ENCODE data around the gene SUSD6. TPM values are rescaled to one million over a fixed set of nuclear protein-coding genes. Genes with fewer than 3 reads are reported as not detected.

Gene SUSD6
- total RNA-seq, 1 donor from 2014 or later: 13.7 TPM

- peak overlapping the region; percentile 7 for H3K4me3 Mint-ChIP-seq
- no peak for TF ChIP-seq CTCF (conservative IDR thresholded peaks at IDR 0.05)
- no peaks in the 10 kb centered on the region for H3K27me3 Mint-ChIP-seq (ENCODE audit: low read depth)
- H3K9me3 Mint-ChIP-seq: no peaks in the 10 kb centered on the region
- H3K4me1 Mint-ChIP-seq: peaks cover 39% of the 10 kb centered on the region
- H3K36me3 Mint-ChIP-seq (ENCODE audit: low read depth): no peaks in the 10 kb centered on the region
- peak overlapping the region; percentile 73 for H3K27ac Mint-ChIP-seq (ENCODE audit: unreplicated experiment)
- DNase-seq (ENCODE audit: low read depth, low spot score): peak; percentile 19
Measured at GRCh38 chr14:69688299-69688649, 76.9 kb downstream of the SUSD6 start.

DNA sequence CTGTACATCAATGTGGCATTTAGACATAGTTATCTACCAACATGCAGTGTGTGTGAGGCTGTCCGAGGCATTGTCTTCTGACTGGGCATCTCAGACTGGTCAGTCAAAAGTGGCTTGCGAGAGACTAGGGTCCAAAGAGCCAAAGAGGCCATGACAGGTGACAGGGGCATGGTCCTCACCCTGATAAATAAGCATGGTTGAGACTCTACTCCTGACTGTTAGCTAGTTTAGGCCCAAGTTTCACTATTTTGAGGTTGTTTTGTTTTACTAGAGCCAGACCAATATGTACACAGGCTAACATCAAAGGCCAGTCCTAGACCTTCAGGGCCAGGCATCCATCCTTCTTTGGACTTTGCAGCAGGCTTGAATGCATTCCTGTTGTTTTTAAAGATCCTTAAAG, 78.6 kb downstream of the SUSD6 start:
- no peak overlapping the region for H3K27ac Mint-ChIP-seq (ENCODE audit: unreplicated experiment)
- H3K9me3 Mint-ChIP-seq: no peaks in the 10 kb centered on the region
- no peak overlapping the region for H3K4me3 Mint-ChIP-seq

GRCh38 chr14:69692594-69692993, 81.2 kb downstream of the SUSD6 start:
- H3K36me3 Mint-ChIP-seq (ENCODE audit: low read depth): no peaks in the 10 kb centered on the region

More for the DNA sequence above, 78.6 kb downstream of the SUSD6 start:
- Mint-ChIP-seq H3K36me3 (ENCODE audit: low read depth) (no peaks in the 10 kb centered on the region), H3K4me1 (peaks cover 55% of the 10 kb centered on the region), H3K27me3 (ENCODE audit: low read depth) (no peaks in the 10 kb centered on the region)
- no peak for DNase-seq (ENCODE audit: low read depth, low spot score)
- no peak for TF ChIP-seq CTCF (conservative IDR thresholded peaks at IDR 0.05)

GRCh38 chr14:69693145-69693544, 81.7 kb downstream of the SUSD6 start:
- Mint-ChIP-seq H3K9me3 (no peaks in the 10 kb centered on the region), H3K4me1 (peaks cover 54% of the 10 kb centered on the region), H3K36me3 (ENCODE audit: low read depth) (no peaks in the 10 kb centered on the region), H3K27ac (ENCODE audit: unreplicated experiment) (no peak overlapping the region), H3K4me3 (no peak overlapping the region), H3K27me3 (ENCODE audit: low read depth) (no peaks in the 10 kb centered on the region)
- TF ChIP-seq CTCF (conservative IDR thresholded peaks at IDR 0.05): no peak
- no peak for DNase-seq (ENCODE audit: low read depth, low spot score)

More at GRCh38 chr14:69692594-69692993, 81.2 kb downstream of the SUSD6 start:
- Mint-ChIP-seq H3K4me1 (peaks cover 60% of the 10 kb centered on the region), H3K9me3 (no peaks in the 10 kb centered on the region), H3K27ac (ENCODE audit: unreplicated experiment) (no peak overlapping the region), H3K27me3 (ENCODE audit: low read depth) (no peaks in the 10 kb centered on the region), H3K4me3 (no peak overlapping the region)
- DNase-seq (ENCODE audit: low read depth, low spot score): no peak
- TF ChIP-seq CTCF (conservative IDR thresholded peaks at IDR 0.05): no peak

- DNase-seq (ENCODE audit: low read depth, low spot score): no peak
Measured at GRCh38 chr14:69693801-69694729, 82.7 kb downstream of the SUSD6 start.

More at GRCh38 chr14:69693801-69694729, 82.7 kb downstream of the SUSD6 start:
- Mint-ChIP-seq H3K36me3 (ENCODE audit: low read depth) (no peaks in the 10 kb centered on the region), H3K9me3 (no peaks in the 10 kb centered on the region), H3K27ac (ENCODE audit: unreplicated experiment) (peak overlapping the region; percentile 30), H3K4me1 (peaks cover 51% of the 10 kb centered on the region), H3K27me3 (ENCODE audit: low read depth) (no peaks in the 10 kb centered on the region), H3K4me3 (no peak overlapping the region)
- TF ChIP-seq CTCF (conservative IDR thresholded peaks at IDR 0.05): no peak

Data from neural crest cell (in vitro differentiated cells).